Activated T-helper 17 cell treated with anti-CD3 and anti-CD28 coated beads, Interleukin-2, amount 50 U/mL, for 72 hours (primary cell): ENCODE data around the gene PIGR. TPM values are rescaled to one million over a fixed set of nuclear protein-coding genes. Genes with fewer than 3 reads are reported as not detected.

Source experiments
- ATAC-seq: fragments of 150-1000 bp; cut with Tn5 transposase; replicated peaks from 2 replicates; pipeline ENCODE4 v1.10.0; 2021; ENCODE audit warnings: mild to moderate bottlenecking, moderate library complexity
- H3K27ac Mint-ChIP-seq: one replicate; pipeline ENCODE4 v1.8.0; 2022; ENCODE audit warnings: mixed read lengths
- H3K27me3 Mint-ChIP-seq: one replicate; pipeline ENCODE4 v1.8.0; 2022; ENCODE audit warnings: mixed read lengths
- H3K36me3 Mint-ChIP-seq: one replicate; pipeline ENCODE4 v1.8.0; 2022; ENCODE audit warnings: low read depth, mild to moderate bottlenecking, mixed read lengths
- H3K4me1 Mint-ChIP-seq: one replicate; pipeline ENCODE4 v1.8.0; 2022; ENCODE audit warnings: mixed read lengths
- H3K4me3 Mint-ChIP-seq: one replicate; pipeline ENCODE4 v1.8.0; 2022; ENCODE audit warnings: mild to moderate bottlenecking, mixed read lengths
- H3K9me3 Mint-ChIP-seq: one replicate; pipeline ENCODE4 v1.8.0; 2022; ENCODE audit warnings: mixed read lengths
- total RNA-seq, 2 donors: library from RNA; stranded (reverse); gene quantifications; one replicate each; pipeline ENCODE4 v1.2.3, GENCODE V29; 2022

The PIGR gene
- total RNA-seq, 2 donors from 2014 or later: 0.34 TPM; not detected in 1

DNA sequence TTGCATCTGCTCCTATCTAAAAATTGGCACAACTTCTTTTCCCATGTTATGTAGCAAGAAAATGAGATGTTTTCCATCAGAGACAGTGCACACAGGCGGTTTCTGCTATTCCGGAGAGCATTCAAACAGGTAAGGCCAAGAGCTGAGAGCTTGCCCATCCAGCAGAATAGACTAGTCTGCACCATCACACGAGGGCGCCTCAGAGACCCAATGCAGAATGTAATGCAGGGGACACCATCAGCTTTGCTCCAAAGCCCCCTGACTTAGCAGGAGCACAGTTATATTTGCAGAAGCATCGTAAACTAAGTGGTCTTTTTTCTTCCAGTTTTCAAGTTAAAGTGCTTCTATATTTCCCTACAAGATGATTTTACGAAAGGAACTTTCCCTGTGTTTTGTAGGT, 44.3 kb downstream of the PIGR start:
- Mint-ChIP-seq H3K4me1 (peaks cover 43% of the 10 kb centered on the region), H3K36me3 (peaks cover 54% of the 10 kb centered on the region), H3K4me3 (no peak overlapping the region), H3K27me3 (peaks cover 3% of the 10 kb centered on the region), H3K27ac (no peak overlapping the region), H3K9me3 (no peaks in the 10 kb centered on the region)
- no peak for ATAC-seq

DNA sequence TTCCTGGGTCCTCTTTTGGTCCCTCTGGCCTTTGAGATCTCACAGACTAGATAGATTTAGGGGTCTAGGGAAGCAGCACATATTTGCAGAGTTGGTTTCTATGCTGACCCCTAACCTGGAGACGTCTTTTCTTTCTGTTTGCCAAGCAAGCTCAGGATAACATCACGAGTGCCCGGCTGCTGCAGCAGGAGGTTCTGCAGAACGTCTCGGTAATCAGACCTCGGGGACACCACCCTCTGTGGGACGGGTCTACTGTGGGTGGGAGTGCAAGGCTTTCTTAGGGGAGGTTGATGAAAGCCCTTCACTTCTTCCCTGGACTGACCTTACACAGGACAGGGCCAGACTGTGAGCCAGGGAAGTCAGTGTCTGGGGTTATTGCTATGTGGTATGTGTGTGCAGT, 46.1 kb downstream of the PIGR start:
- H3K4me3 Mint-ChIP-seq: no peak overlapping the region
- no peak for ATAC-seq
- H3K36me3 Mint-ChIP-seq: peaks cover 37% of the 10 kb centered on the region
- peaks cover 27% of the 10 kb centered on the region for H3K4me1 Mint-ChIP-seq
- peaks cover 3% of the 10 kb centered on the region for H3K27me3 Mint-ChIP-seq
- H3K9me3 Mint-ChIP-seq: no peaks in the 10 kb centered on the region
- peak overlapping the region; percentile 28 for H3K27ac Mint-ChIP-seq

DNA sequence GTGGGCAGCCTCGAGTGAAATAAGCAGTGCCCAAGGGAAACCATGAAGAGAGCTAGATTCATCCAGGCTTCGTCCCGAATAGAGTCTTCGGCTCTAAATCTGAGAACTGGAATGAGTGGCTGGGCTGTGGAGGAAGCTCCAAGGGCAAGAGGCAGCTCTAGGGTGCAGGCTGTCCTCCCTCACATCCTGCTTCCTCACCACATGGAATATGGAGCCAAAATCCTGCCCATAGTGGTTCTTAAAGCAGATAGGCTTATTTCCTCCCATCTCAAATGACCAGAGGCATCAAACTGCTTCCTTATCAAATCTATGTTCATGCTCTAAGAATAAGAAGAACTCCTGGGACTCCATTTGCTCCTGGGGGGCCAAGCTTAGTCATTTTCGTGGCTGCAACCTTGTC, 46.5 kb downstream of the PIGR start:
- Mint-ChIP-seq H3K9me3 (no peaks in the 10 kb centered on the region), H3K4me3 (no peak overlapping the region), H3K36me3 (peaks cover 32% of the 10 kb centered on the region), H3K27ac (no peak overlapping the region), H3K27me3 (peaks cover 3% of the 10 kb centered on the region), H3K4me1 (peaks cover 23% of the 10 kb centered on the region)
- ATAC-seq: no peak

DNA sequence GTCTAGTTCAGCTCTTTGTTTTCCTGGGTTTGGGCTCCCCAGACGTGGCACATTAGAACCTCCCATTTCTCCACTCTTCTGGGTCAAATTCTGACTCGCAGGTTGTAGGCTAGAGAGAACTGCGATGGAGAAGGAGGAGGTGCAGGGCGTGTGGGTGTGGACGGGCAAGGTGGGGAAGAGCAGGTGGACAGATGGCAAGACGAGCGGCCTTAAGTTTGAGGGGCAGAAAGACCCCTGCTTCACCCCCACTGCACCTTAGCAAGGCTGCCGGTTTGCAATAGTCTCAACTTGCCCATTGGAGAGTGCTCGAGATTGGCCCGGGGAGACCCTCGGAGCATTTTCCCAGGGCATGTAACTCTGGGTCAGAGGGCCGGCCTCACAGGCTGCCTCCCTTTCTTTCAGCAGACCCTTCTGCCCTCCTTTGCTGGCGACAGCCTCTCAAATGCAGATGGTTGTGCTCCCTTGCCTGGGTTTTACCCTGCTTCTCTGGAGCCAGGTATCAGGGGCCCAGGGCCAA, 47.3 kb downstream of the PIGR start:
- Mint-ChIP-seq H3K36me3 (peaks cover 25% of the 10 kb centered on the region), H3K4me3 (peak overlapping the region; percentile 71), H3K27ac (peak overlapping the region; percentile 51), H3K27me3 (peaks cover 3% of the 10 kb centered on the region), H3K4me1 (peaks cover 16% of the 10 kb centered on the region), H3K9me3 (no peaks in the 10 kb centered on the region)
- ATAC-seq: no peak

DNA sequence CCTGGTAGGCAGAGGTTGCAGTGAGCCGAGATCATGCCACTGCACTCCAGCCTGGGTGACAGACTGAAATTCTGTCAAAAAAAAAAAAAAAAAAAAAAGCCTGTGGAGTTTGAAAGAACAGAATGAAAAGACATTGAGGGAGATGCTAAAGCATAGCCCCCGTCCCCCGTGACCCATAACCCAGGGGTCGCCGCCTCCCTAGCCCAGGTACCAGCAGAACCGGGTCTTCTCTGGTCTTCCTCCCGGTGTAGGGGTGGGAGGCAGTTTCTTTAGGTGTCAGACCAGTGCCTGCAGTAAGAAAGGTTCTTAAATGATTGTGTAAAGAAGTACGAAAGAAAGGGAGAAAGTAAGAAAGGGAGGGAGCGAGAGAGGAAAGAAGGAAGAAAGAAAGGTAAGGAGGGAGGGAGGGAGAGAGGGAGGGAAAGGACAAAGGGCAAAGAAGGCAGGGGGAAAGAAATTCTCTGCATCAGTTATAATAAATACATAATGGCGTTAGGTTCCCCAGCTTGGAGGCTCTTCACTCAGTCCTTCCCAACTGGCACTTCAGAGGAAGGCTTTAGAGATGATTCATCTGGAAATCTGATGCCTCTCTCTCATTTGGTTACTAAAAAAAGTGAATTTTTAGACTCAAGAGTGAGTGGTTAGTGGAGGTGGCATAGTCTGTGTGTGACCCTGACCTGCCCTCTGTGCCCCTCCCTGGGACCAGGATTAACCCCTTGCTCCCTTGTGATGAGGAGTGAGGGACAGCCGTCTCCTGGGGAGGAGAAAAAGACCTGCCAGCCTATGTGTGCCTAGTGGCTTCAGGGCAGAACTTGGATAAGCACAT, 48.0 kb downstream of the PIGR start:
- peak overlapping the region; percentile 71 for H3K4me3 Mint-ChIP-seq

DNA sequence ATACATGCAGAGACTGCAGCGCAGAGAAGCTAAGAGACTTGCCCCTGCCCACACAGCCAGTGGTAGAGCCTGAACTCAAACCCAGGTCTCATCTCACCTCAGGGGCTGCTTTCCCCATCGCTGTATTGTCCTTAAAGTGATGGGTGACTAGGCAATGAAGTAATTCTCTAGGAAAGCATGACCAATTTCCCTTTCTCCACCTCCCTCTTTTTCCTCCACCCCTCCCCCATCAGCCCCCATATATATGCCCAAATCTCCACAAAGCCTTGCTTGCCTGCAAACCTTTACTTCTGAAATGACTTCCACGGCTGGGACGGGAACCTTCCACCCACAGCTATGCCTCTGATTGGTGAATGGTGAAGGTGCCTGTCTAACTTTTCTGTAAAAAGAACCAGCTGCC, 49.1 kb downstream of the PIGR start, which contains the start of gene IL24:
TSS of gene IL24 (plus strand) at position 269 of the 400 bp plus-strand sequence. CDS start 390 bp downstream, outside the sequence.
- Mint-ChIP-seq H3K36me3 (peaks cover 8% of the 10 kb centered on the region), H3K4me1 (peaks cover 14% of the 10 kb centered on the region), H3K9me3 (no peaks in the 10 kb centered on the region), H3K27ac (peak within 1 kb of the TSS; percentile 80), H3K4me3 (peak within 1 kb of the TSS; percentile 71), H3K27me3 (peaks cover 3% of the 10 kb centered on the region)
- peak; percentile 93 for ATAC-seq

More for the DNA sequence above, 48.0 kb downstream of the PIGR start:
- Mint-ChIP-seq H3K27me3 (peaks cover 3% of the 10 kb centered on the region), H3K4me1 (peaks cover 14% of the 10 kb centered on the region), H3K36me3 (peaks cover 18% of the 10 kb centered on the region), H3K27ac (peak overlapping the region; percentile 51), H3K9me3 (no peaks in the 10 kb centered on the region)
- ATAC-seq: peak; percentile 12

DNA sequence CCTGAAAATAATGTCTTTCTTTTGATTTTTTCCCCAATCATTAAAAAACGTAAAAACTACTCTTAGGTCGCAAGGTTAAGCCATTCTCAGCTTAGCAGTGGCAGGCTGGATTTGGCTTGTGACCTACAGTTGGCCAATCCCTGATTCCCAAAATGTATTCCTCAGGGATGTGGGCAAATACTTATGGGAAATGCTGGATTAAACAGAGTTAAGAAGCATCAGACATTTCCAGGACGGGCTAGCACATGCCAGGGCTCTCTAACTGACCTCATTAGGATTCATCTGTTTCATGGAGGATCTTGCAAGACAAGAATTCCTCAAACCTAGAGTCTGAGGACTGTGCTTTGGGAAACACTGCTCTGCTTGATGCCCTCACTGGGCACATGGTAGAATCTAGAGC, 50.0 kb downstream of the PIGR start:
- Mint-ChIP-seq H3K4me1 (peaks cover 20% of the 10 kb centered on the region), H3K27me3 (peaks cover 3% of the 10 kb centered on the region), H3K4me3 (peak overlapping the region; percentile 71), H3K36me3 (no peaks in the 10 kb centered on the region), H3K9me3 (no peaks in the 10 kb centered on the region), H3K27ac (no peak overlapping the region)
- ATAC-seq: no peak

DNA sequence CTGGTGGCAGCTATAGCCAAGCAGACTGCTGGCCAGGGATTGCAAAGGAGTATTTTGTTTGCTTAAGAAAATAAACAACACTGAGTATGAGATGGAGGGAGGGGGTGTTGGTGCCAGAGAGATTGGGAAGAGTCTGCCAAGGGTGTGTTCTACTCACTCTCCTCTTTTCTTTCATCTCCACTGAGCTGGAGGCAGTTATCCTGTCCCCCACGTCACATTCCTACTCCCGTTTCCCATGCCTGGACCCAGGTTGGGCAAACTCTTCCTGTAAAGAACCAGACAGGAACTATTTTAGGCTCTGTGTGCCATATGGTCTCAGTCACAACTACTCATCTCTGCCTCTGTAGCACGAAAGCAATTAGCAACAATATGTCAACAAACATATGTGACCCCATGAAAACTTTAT, 50.4 kb downstream of the PIGR start:
- Mint-ChIP-seq H3K36me3 (no peaks in the 10 kb centered on the region), H3K27me3 (peaks cover 3% of the 10 kb centered on the region), H3K27ac (no peak overlapping the region), H3K4me1 (peaks cover 24% of the 10 kb centered on the region), H3K4me3 (no peak overlapping the region), H3K9me3 (no peaks in the 10 kb centered on the region)
- no peak for ATAC-seq

DNA sequence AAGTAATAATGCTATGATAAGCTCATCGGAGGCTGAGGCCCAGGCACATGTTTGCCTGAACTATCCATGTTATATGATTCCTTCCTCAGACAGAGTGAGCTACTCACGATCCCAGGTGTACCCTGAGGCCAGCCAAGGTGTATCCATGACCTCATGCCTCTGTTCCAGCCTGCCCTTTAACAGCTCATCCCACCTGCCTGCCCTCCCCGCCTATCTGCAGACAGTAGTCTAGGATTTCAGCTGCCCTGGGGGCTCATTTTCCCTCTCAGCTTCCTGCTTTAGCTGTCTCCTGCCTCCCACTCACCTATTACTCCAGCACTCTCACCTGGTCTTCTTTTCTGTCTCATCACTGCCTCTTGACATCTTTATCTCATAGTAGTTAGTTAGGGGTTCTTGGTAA, 50.9 kb downstream of the PIGR start:
- H3K4me3 Mint-ChIP-seq: no peak overlapping the region
- no peak overlapping the region for H3K27ac Mint-ChIP-seq
- H3K4me1 Mint-ChIP-seq: peaks cover 27% of the 10 kb centered on the region
- no peaks in the 10 kb centered on the region for H3K9me3 Mint-ChIP-seq
- no peak for ATAC-seq
- peaks cover 3% of the 10 kb centered on the region for H3K27me3 Mint-ChIP-seq
- H3K36me3 Mint-ChIP-seq: no peaks in the 10 kb centered on the region

DNA sequence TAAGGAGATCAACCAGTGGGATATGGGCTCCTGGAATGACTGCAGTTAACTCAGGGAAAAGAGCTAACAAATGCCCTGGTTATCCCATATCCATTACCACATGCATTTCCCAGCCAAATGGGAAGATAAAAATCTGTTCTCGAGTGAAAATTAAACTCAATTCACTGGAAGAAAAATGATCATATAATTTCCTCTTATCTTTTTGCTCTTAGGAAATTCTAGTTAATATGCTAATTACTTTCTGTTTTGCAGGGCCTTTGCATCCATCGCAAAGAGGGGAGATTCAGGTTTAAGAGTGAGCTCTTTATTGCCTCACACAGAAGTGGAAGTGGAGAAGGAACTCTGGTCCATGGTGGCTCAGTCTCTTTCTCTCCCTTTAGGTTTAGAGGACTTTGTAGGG, 52.9 kb downstream of the PIGR start:
- no peaks in the 10 kb centered on the region for H3K27me3 Mint-ChIP-seq
- no peak for ATAC-seq
- peaks cover 21% of the 10 kb centered on the region for H3K4me1 Mint-ChIP-seq
- H3K9me3 Mint-ChIP-seq: no peaks in the 10 kb centered on the region
- no peak overlapping the region for H3K4me3 Mint-ChIP-seq
- peak overlapping the region; percentile 46 for H3K27ac Mint-ChIP-seq
- no peaks in the 10 kb centered on the region for H3K36me3 Mint-ChIP-seq

DNA sequence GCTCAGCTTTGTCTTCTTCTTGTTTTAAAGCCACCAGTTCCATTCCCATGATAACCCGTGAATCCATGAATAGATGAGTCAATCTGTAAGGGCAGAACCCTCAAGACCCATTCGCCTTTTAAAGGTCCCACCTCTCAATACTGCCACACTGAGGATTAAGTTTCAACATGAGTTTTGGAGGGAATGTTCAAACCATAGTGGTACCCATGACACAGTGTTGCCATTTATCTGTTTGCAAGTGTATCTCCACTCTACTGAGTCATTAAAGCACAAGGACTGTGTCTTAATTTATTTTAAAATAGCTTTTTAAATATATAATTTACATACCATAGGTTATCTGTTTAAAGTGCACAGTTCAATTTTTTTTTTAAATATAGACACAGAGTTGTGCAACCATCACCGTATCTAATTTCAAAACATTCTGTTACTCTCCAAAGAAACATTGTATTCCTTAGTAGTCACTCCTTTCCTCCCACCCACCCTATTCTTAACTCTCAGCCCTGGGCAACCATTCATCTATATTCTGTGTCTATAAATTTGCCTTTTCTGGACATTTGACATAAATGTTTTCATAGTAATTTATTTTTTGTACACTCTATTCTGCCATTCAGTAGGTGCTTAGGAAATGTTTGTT, 53.8 kb downstream of the PIGR start:
- H3K9me3 Mint-ChIP-seq: no peaks in the 10 kb centered on the region
- no peak for ATAC-seq
- H3K27ac Mint-ChIP-seq: no peak overlapping the region
- H3K4me1 Mint-ChIP-seq: peaks cover 17% of the 10 kb centered on the region
- no peaks in the 10 kb centered on the region for H3K27me3 Mint-ChIP-seq
- H3K36me3 Mint-ChIP-seq: no peaks in the 10 kb centered on the region
- no peak overlapping the region for H3K4me3 Mint-ChIP-seq

DNA sequence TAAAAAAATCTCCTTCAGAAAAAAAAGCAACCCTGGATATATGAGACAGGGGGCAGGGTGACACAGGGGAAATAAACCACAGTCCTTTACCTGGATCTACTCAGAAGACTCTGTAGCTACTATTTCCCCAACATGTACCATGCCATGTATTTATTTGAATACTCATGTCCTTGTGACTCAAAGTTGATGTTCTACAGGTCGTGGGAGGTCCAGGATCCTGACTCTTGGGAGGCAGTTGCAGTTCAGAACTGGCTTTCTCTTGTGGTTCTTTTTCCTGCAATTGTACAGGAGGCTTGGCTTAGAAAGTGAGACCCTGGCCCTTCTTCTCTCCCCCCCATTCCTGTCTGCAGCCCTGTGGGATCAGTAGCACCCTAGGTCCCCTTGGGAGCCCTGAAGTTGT, 54.9 kb downstream of the PIGR start:
- peak; percentile 64 for ATAC-seq
- Mint-ChIP-seq H3K27me3 (no peaks in the 10 kb centered on the region), H3K4me1 (peaks cover 17% of the 10 kb centered on the region), H3K27ac (peak overlapping the region; percentile 54), H3K4me3 (peak overlapping the region; percentile 55), H3K9me3 (no peaks in the 10 kb centered on the region), H3K36me3 (no peaks in the 10 kb centered on the region)

DNA sequence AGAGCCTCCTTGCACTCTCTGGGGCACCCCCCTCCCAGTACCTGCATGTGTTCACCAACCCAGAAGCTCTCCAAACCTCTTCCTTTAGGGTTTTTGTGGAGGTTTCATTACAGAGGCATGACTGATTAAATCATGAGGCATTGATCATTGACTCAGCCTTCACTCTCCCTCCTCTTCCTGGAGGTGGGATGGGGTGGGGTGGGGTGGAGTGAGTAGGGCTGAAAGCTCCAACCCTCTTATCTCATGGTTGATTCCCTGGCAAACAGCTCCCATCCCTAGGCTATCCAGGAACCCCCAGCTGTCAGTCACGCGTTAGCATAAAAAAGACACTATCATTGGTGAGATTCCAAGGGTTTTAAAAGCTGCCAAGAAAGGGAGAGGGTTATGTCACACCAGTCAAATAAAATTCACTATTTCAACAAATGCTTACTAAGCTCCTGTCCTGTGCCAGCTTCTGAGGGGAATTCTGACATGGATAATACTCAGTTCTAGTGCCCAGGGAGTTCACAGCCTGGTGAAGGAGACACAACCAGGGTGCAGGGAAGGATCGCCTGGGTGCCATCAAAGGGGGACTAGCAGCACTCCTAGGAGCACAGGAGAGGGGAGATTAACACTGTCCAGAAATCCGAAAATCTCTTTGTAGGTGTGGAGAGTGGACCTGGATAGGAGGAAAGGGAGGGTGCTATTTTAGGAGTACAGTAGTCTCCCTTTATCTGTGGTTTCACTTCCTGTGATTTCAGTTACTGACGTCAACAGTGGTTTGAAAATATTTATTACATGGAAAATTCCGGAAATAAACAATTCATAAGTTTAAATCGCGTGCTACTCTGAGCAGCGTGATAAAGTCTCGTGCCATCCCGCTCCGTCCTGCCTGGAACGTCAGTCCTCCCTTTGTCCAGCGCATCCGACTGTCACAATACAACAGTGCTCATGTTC, 55.9 kb downstream of the PIGR start:
- H3K36me3 Mint-ChIP-seq: no peaks in the 10 kb centered on the region
- H3K4me3 Mint-ChIP-seq: peak overlapping the region; percentile 55
- no peaks in the 10 kb centered on the region for H3K27me3 Mint-ChIP-seq
- peak; percentile 91 for ATAC-seq
- H3K9me3 Mint-ChIP-seq: no peaks in the 10 kb centered on the region
- H3K4me1 Mint-ChIP-seq: peaks cover 17% of the 10 kb centered on the region
- peak overlapping the region; percentile 54 for H3K27ac Mint-ChIP-seq

DNA sequence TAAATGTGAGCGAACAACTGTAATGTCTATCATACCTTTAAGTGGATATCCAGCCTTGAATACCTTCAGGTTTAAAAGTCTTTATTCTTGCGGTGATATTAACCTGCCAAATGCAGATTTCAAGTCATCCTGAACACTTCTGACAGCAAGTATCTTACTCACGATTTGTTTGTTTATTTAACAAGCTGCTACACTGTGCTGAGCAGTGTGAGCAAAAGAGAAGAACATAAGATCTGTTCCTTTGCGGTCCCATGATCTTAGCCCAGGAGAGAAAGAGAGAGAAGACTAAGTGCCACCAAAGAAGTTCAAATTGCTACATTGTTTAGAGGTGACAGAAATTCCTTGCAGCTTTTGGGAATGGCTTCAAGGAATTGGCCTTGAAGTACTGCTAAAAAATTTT, 58.6 kb downstream of the PIGR start:
- Mint-ChIP-seq H3K4me3 (no peak overlapping the region), H3K27me3 (peaks cover 4% of the 10 kb centered on the region), H3K27ac (no peak overlapping the region), H3K4me1 (peaks cover 13% of the 10 kb centered on the region), H3K36me3 (no peaks in the 10 kb centered on the region), H3K9me3 (no peaks in the 10 kb centered on the region)
- ATAC-seq: no peak
